ENCODE results near the gene BFSP2. TPM values are rescaled to one million over a fixed set of nuclear protein-coding genes. Genes with fewer than 3 reads are reported as not detected.

Gene BFSP2
- total RNA-seq, 1 experiment from 2014 or later = 0.67 TPM

GRCh38 chr3:133491481-133492059 lies 91.7 kb downstream of the BFSP2 start:
- CTCF ChIA-PET = no interaction called here
- POLR2A ChIA-PET = no interaction called here
- H3K9me3 ChIP-seq (ENCODE audit: control insufficient read depth, insufficient read depth, low read depth, low read length) = no peaks in the 10 kb centered on the region
- in situ Hi-C loops (cut with HindIII; ENCODE audit: low pct_unique_long_range_greater_than_20kb, low sequenced_read_pairs) = no loop called here
- BruUV-seq (replicated peaks) = no TSS peak
- DNase-seq (ENCODE audit: low read depth, low spot score) (no peak), ATAC-seq (no peak)
- H3K27ac ChIP-seq (ENCODE audit: low read length) = peak overlapping the region; percentile 40; the same call in 1 of the 2 replicates
- H3K4me1 ChIP-seq (ENCODE audit: control insufficient read depth, insufficient read depth, low read length) = peaks cover 14% of the 10 kb centered on the region; the same call in 1 of the 2 replicates
- intact Hi-C loops (cut with micrococcal nuclease; ENCODE audit: unreplicated experiment) = no loop called here
- TF ChIP-seq REST (IDR thresholded peaks at IDR 0.05; ENCODE audit: insufficient read depth in 1 of 2, low read depth in 2 of 2, low read length in 1 of 2) (no peak), TCF7L2 (IDR thresholded peaks at IDR 0.05; ENCODE audit: low read depth, low read length) (no peak), CTCF (IDR thresholded peaks at IDR 0.05) (no peak), SIN3A (IDR thresholded peaks at IDR 0.05; ENCODE audit: borderline replicate concordance, insufficient read depth, low read depth, low read length) (no peak), POLR2AphosphoS5 (IDR thresholded peaks at IDR 0.05; ENCODE audit: low read depth, low read length) (no peak)
- no peaks in the 10 kb centered on the region for H3K27me3 ChIP-seq (ENCODE audit: control insufficient read depth, insufficient read depth, low read length)
- no peak overlapping the region for H3K4me3 ChIP-seq (ENCODE audit: low read depth in 2 of 2, low read length in 2 of 2)
- H3K36me3 ChIP-seq (ENCODE audit: control insufficient read depth, insufficient read depth, low read length) = no peaks in the 10 kb centered on the region

- no peak for TF ChIP-seq SIN3A (IDR thresholded peaks at IDR 0.05; ENCODE audit: borderline replicate concordance, insufficient read depth, low read depth, low read length)
- no peak for TF ChIP-seq REST (IDR thresholded peaks at IDR 0.05; ENCODE audit: insufficient read depth in 1 of 2, low read depth in 2 of 2, low read length in 1 of 2)
- no peak for TF ChIP-seq POLR2AphosphoS5 (IDR thresholded peaks at IDR 0.05; ENCODE audit: low read depth, low read length)
- TF ChIP-seq TCF7L2 (IDR thresholded peaks at IDR 0.05; ENCODE audit: low read depth, low read length) = no peak
- TF ChIP-seq CTCF (IDR thresholded peaks at IDR 0.05) = no peak
- no TSS peak for BruUV-seq (replicated peaks)
- H3K4me3 ChIP-seq (ENCODE audit: low read depth in 2 of 2, low read length in 2 of 2) = no peak overlapping the region
- no peak for ATAC-seq
- in situ Hi-C loops (cut with HindIII; ENCODE audit: low pct_unique_long_range_greater_than_20kb, low sequenced_read_pairs) (no loop called here), intact Hi-C loops (cut with micrococcal nuclease; ENCODE audit: unreplicated experiment) (no loop called here)
- H3K36me3 ChIP-seq (ENCODE audit: control insufficient read depth, insufficient read depth, low read length) = no peaks in the 10 kb centered on the region
- H3K9me3 ChIP-seq (ENCODE audit: control insufficient read depth, insufficient read depth, low read depth, low read length) = no peaks in the 10 kb centered on the region
- no peaks in the 10 kb centered on the region for H3K27me3 ChIP-seq (ENCODE audit: control insufficient read depth, insufficient read depth, low read length)
- POLR2A ChIA-PET = no interaction called here
- DNase-seq (ENCODE audit: low read depth, low spot score) = no peak
- peaks cover 14% of the 10 kb centered on the region; the same call in 1 of the 2 replicates for H3K4me1 ChIP-seq (ENCODE audit: control insufficient read depth, insufficient read depth, low read length)
- CTCF ChIA-PET = no interaction called here
- H3K27ac ChIP-seq (ENCODE audit: low read length) = peak overlapping the region; percentile 62; the same call in 1 of the 2 replicates
These were observed 92.4 kb downstream of the BFSP2 start for GRCh38 chr3:133492159-133492741.

Data from Panc1 (cell line).